ENCODE results near the gene RHNO1.

The RHNO1 gene

DNA sequence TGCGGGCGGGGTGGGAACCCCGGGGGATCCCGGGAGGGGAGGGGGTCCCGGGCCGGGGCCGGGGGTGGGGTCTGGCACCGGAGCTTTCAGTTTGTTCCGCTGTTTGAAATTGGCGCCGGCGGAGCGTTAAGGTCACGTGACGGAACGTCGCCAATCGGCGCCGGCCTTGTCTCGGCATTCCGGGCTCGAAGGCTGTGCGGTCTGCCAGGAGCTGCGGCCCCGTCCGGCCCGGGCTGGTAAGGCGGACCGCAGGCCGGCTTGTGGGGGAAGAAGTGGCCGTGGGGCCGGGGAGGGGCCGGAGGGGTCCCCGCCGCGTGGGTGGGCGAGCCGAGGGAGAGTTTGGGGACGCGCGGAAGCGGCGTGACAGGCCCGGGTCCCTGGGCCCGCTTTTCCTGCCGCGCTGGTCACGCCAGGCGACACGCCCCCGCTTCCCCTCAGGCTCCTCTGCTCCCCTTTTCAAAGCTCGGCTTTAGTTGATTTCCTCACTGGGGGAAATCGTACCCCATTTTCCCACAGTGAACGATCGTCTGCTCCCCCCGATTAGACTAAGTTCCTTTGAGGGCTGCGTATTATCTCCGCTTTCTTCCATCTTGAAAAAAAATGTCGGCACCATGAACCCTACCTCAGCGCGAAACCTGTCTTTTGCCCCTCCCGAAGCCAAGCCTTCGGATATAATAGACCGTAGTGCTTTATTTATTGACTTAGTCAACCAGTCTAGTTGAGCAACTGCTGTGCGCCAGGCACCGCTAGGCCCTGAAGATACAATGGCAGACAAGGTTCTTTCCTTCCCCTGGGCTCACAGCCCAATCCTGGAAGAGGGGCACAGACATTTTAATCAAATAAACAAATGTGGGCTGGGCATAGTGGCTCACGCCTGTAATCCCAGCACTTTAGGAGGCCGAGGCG is at the start of gene RHNO1, which contains the start of gene FOXM1:
TSS of gene RHNO1 (plus strand) at position 177 of the 906 bp plus-strand sequence. CDS start 8,144 bp downstream, outside the sequence.
TSS of gene FOXM1 (minus strand) at position 128 of the 906 bp plus-strand sequence. CDS start 2,696 bp downstream, outside the sequence.
- H3K4me3 ChIP-seq (ENCODE audit: low read depth, low read length), result peak within 1 kb of the TSS; percentile 87
- TF ChIP-seq, protein P1, sequence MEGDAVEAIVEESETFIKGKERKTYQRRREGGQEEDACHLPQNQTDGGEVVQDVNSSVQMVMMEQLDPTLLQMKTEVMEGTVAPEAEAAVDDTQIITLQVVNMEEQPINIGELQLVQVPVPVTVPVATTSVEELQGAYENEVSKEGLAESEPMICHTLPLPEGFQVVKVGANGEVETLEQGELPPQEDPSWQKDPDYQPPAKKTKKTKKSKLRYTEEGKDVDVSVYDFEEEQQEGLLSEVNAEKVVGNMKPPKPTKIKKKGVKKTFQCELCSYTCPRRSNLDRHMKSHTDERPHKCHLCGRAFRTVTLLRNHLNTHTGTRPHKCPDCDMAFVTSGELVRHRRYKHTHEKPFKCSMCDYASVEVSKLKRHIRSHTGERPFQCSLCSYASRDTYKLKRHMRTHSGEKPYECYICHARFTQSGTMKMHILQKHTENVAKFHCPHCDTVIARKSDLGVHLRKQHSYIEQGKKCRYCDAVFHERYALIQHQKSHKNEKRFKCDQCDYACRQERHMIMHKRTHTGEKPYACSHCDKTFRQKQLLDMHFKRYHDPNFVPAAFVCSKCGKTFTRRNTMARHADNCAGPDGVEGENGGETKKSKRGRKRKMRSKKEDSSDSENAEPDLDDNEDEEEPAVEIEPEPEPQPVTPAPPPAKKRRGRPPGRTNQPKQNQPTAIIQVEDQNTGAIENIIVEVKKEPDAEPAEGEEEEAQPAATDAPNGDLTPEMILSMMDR (IDR thresholded peaks at IDR 0.05; ENCODE audit: low read depth, low read length), result no peak

GRCh38 chr12:2829275-2829674 is 47.7 kb upstream of the RHNO1 start:
- TF ChIP-seq, protein P1 (IDR thresholded peaks at IDR 0.05; ENCODE audit: low read depth, low read length), result no peak
- H3K4me3 ChIP-seq (ENCODE audit: low read depth, low read length), result no peak overlapping the region

DNA sequence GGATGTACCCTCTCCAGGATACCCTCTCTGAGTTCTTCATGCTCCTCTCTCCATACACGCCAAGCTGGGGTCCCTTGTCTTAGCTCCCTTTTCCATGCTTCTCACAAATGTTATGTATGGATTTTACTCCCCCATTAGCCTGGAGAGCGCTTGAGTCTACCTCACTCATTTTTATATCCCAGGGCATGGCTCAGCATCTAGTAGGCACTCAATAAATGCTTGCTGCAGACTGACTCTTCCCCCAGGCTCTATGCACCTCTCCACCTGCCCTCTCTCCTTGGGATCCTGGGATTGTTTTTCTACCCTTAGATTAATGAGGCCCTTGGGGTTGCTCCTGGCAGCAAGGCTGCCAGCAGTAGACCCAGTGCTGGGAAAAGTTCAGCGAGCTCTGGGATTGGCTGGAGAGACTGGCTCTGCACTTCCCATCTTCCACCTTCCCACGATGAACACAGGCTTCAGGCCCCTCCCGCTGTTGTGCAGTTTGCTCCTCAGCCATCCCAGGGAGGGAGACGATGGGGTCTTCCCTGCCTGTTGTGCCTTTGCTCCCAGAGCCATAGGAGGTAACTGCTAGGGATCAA is 44.4 kb upstream of the RHNO1 start:
- no peak overlapping the region for H3K4me3 ChIP-seq (ENCODE audit: low read depth, low read length)
- TF ChIP-seq, protein P1 (IDR thresholded peaks at IDR 0.05; ENCODE audit: low read depth, low read length), result no peak

- TF ChIP-seq, protein P1 (IDR thresholded peaks at IDR 0.05; ENCODE audit: low read depth, low read length), result no peak
- H3K4me3 ChIP-seq (ENCODE audit: low read depth, low read length), result no peak overlapping the region
These were observed 43.7 kb upstream of the RHNO1 start for GRCh38 chr12:2833327-2833726.

- TF ChIP-seq, protein P1 (IDR thresholded peaks at IDR 0.05; ENCODE audit: low read depth, low read length), result no peak
- H3K4me3 ChIP-seq (ENCODE audit: low read depth, low read length), result no peak overlapping the region
These were observed 43.2 kb upstream of the RHNO1 start for GRCh38 chr12:2833810-2834209.

DNA sequence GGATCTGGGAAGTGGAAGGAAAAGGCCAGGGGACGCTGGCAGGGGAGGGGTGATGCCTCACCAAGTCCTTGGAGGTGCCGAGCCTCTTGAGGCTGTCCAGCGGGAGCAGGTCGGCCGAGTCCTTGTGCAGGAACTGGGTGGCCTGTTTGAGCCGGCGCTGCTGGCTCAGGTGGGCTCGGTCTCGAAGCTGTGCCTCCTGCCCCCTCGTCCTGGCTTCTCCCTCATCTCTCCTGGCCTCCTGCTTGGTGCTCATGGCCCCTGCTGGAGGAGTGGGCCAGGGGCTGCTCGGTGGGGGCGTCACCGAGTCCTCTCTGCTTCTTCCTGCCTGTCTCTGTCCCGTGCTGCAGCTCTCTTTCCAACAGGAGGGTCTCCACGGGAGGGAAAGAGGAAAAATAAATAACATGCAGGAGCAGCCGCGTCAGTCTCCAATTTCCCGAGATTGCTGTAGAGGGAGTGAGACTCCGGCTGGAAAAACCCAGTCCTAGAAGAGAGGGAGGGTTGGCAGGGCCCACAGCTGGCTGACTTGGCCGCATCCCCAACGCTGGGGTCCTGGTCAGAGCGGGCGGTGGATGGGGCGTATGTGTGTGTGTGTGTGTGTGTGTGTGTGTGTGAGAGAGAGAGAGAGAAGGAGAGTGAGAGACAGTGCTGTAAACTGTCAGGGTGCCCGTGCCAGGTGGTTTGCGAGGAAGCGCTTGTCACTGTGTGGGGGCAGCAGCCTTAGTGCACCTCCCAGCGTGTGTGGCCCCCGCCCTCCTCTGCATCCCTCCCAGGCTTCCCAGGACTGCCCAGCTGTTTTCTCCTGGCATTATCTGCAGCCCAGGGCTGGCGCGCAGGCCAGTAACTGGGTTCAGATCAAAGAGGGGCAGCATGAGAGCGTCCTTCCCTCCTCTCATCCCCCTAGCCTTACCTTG is 42.2 kb upstream of the RHNO1 start, which contains the start of gene NRIP2:
TSS of gene NRIP2 (minus strand) at position 455 of the 911 bp plus-strand sequence. CDS start at position 403, 52 bp downstream.
- TF ChIP-seq, protein P1 (IDR thresholded peaks at IDR 0.05; ENCODE audit: low read depth, low read length), result no peak
- H3K4me3 ChIP-seq (ENCODE audit: low read depth, low read length), result no peak within 1 kb of the TSS
